Measurements from ENCODE around the gene ZNF385C. TPM values are rescaled to one million over a fixed set of nuclear protein-coding genes. Genes with fewer than 3 reads are reported as not detected.

The ZNF385C gene
- total and polyA plus RNA-seq, 12 donors: 0.07 to 0.16 (median 0.11) TPM; not detected in 6

- 26 to 57% (median 44%) methylated on average over 3 of the region's 3 CpGs for WGBS, 4 donors
- Histone ChIP-seq H3K36me3 (replicated peaks in 1 of 2) (no peaks in the 10 kb centered on the region), H3K27me3 (no peaks in the 10 kb centered on the region), H3K27ac (no peak overlapping the region), H3K4me1 (replicated peaks in 1 of 2) (peaks cover 0 to 2% of the 10 kb centered on the region in 2 donors), H3K9me3 (replicated peaks in 1 of 3) (no peaks in the 10 kb centered on the region), H3K4me3 (no peak overlapping the region)
- intact Hi-C loops (cut with DNase I): no loop called here
- no peak for DNase-seq
- no peak for TF ChIP-seq POLR2A (IDR thresholded peaks at IDR 0.05)
- TF ChIP-seq CTCF (IDR thresholded peaks at IDR 0.05): no peak
Measured at GRCh38 chr17:42055027-42055426, 43.2 kb downstream of the ZNF385C start.

GRCh38 chr17:42053731-42054500, 44.4 kb downstream of the ZNF385C start:
- WGBS, 4 donors: 38 to 60% (median 40%) methylated on average over 10 to 12 of the region's 12 CpGs

GRCh38 chr17:42052346-42052877, 45.9 kb downstream of the ZNF385C start:
- Histone ChIP-seq H3K36me3 (replicated peaks in 1 of 2) (no peaks in the 10 kb centered on the region), H3K4me1 (replicated peaks in 1 of 2) (peaks cover 0 to 6% of the 10 kb centered on the region in 2 donors), H3K27ac (no peak overlapping the region), H3K27me3 (no peaks in the 10 kb centered on the region), H3K9me3 (replicated peaks in 1 of 3) (no peaks in the 10 kb centered on the region), H3K4me3 (no peak overlapping the region)
- TF ChIP-seq CTCF (IDR thresholded peaks at IDR 0.05) (no peak), POLR2A (IDR thresholded peaks at IDR 0.05) (no peak)
- 67 to 85% (median 75%) methylated on average over 6 of the region's 6 CpGs for WGBS, 4 donors
- no peak for DNase-seq
- intact Hi-C loops (cut with DNase I): no loop called here

More at GRCh38 chr17:42053731-42054500, 44.4 kb downstream of the ZNF385C start:
- H3K27me3 ChIP-seq: no peaks in the 10 kb centered on the region
- H3K9me3 ChIP-seq (replicated peaks in 1 of 3): no peaks in the 10 kb centered on the region
- DNase-seq: no peak
- no peaks in the 10 kb centered on the region for H3K36me3 ChIP-seq (replicated peaks in 1 of 2)
- H3K27ac ChIP-seq: no peak overlapping the region
- H3K4me3 ChIP-seq: no peak overlapping the region
- intact Hi-C loops (cut with DNase I): no loop called here
- peaks cover 0 to 6% of the 10 kb centered on the region in 2 donors for H3K4me1 ChIP-seq (replicated peaks in 1 of 2)
- TF ChIP-seq CTCF (IDR thresholded peaks at IDR 0.05): no peak
- TF ChIP-seq POLR2A (IDR thresholded peaks at IDR 0.05): no peak

- DNase-seq: no peak
- TF ChIP-seq POLR2A (IDR thresholded peaks at IDR 0.05): no peak
- no peak for TF ChIP-seq CTCF (IDR thresholded peaks at IDR 0.05)
- no peak overlapping the region for H3K4me3 ChIP-seq
- WGBS, 4 donors: 90 to 100% (median 91%) methylated on average over 4 to 7 of the region's 7 CpGs
- H3K4me1 ChIP-seq (replicated peaks in 1 of 2): peaks cover 0 to 6% of the 10 kb centered on the region in 2 donors
- intact Hi-C loops (cut with DNase I): no loop called here
- H3K36me3 ChIP-seq (replicated peaks in 1 of 2): no peaks in the 10 kb centered on the region
- no peaks in the 10 kb centered on the region for H3K27me3 ChIP-seq
- H3K27ac ChIP-seq: no peak overlapping the region
- no peaks in the 10 kb centered on the region for H3K9me3 ChIP-seq (replicated peaks in 1 of 3)
Measured at GRCh38 chr17:42051645-42052044, 46.6 kb downstream of the ZNF385C start.
